SK-N-SH (cell line): ENCODE measurements around the gene NEUROG2.

ENCODE experiments used
- CTCF ChIP-seq: fragments of 200-600 bp; sonication (generic); IDR thresholded peaks from 2 replicates; pipeline ENCODE4 v1.6.1; 2017; ENCODE audit warnings: antibody characterized with exemption, mild to moderate bottlenecking, moderate library complexity
- EP300 ChIP-seq, 2 experiments: IDR thresholded peaks; 2 replicates each; pipeline versions ENCODE4 v1.4.0 to v1.6.1; 2012; ENCODE audit warnings: borderline replicate concordance in 1 of 2, low read depth in 1 of 2, low read length in 1 of 2
- EZH2phosphoT487 ChIP-seq: fragments of 200-600 bp; sonication (generic); IDR thresholded peaks from 2 replicates; pipeline ENCODE4 v1.6.1; 2017; ENCODE audit warnings: low read depth, mixed run types, mild to moderate bottlenecking, antibody characterized with exemption, moderate library complexity, borderline replicate concordance
- FOXM1 ChIP-seq: IDR thresholded peaks from 2 replicates; pipeline ENCODE4 v1.4.0; 2012; ENCODE audit warnings: low read depth, mild to moderate bottlenecking
- GABPA ChIP-seq: IDR thresholded peaks from 2 replicates; pipeline ENCODE4 v1.4.0; 2012; ENCODE audit warnings: low read depth, mild to moderate bottlenecking
- IRF3 ChIP-seq: fragments of 150-350 bp; IDR thresholded peaks from 2 replicates; pipeline ENCODE4 v1.6.1; 2016; ENCODE audit warnings: mild to moderate bottlenecking, low read depth, low read length
- MAX ChIP-seq: IDR thresholded peaks from 2 replicates; pipeline ENCODE4 v1.4.0; 2012; ENCODE audit warnings: low read depth
- POLR2AphosphoS5 ChIP-seq: IDR thresholded peaks from 2 replicates; pipeline ENCODE4 v1.6.1; 2012; ENCODE audit warnings: low read depth, low read length
- RFX5 ChIP-seq: IDR thresholded peaks from 2 replicates; pipeline ENCODE4 v1.6.1; 2012; ENCODE audit warnings: mild to moderate bottlenecking, improper control_type of control experiment, low read length
- SIN3A ChIP-seq: IDR thresholded peaks from 2 replicates; pipeline ENCODE4 v1.6.1; 2012; ENCODE audit warnings: low read depth, mild to moderate bottlenecking, low read length, moderate library complexity, borderline replicate concordance
- TAF1 ChIP-seq: IDR thresholded peaks from 2 replicates; pipeline ENCODE4 v1.6.1; 2012; ENCODE audit warnings: low read depth, mild to moderate bottlenecking, low read length, moderate library complexity, borderline replicate concordance
- ZBTB33 ChIP-seq: IDR thresholded peaks from 2 replicates; pipeline ENCODE4 v1.4.0; 2012; ENCODE audit warnings: low read depth, borderline replicate concordance
- TF ChIP-seq, protein P1 (sequence below): fragments of 150-350 bp; IDR thresholded peaks from 2 replicates; pipeline ENCODE4 v1.6.1; 2017; ENCODE audit warnings: antibody characterized with exemption, low read length, low read depth, borderline replicate concordance

- TF ChIP-seq CTCF (no peak), SIN3A (no peak), TAF1 (no peak), FOXM1 (no peak), POLR2AphosphoS5 (no peak), MAX (no peak), RFX5 (no peak), EZH2phosphoT487 (no peak), IRF3 (no peak), ZBTB33 (no peak), GABPA (no peak), EP300 (IDR thresholded peaks at IDR 0.05; ENCODE audit: borderline replicate concordance in 1 of 2, low read depth in 1 of 2, low read length in 1 of 2) (no peak)
- TF ChIP-seq, protein P1, sequence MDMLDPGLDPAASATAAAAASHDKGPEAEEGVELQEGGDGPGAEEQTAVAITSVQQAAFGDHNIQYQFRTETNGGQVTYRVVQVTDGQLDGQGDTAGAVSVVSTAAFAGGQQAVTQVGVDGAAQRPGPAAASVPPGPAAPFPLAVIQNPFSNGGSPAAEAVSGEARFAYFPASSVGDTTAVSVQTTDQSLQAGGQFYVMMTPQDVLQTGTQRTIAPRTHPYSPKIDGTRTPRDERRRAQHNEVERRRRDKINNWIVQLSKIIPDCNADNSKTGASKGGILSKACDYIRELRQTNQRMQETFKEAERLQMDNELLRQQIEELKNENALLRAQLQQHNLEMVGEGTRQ = no peak
Measured at GRCh38 chr4:112518675-112519074, 2.7 kb upstream of the NEUROG2 start.
